Ovary (tissue), 3 donors: ENCODE data around the gene DYRK3.

Experiments used
- POLR2A ChIP-seq: fragments of 450-650 bp; IDR thresholded peaks from one replicate; pipeline ENCODE4 v1.6.1; 2017; ENCODE audit warnings: antibody characterized with exemption, mild to moderate bottlenecking, moderate library complexity
- TF ChIP-seq, protein P1 (sequence below), 3 donors: fragments of 450-650 bp in 2 of 3; fragments of 200-600 bp in 1 of 3; IDR thresholded peaks; one replicate each; pipeline versions ENCODE4 v1.5.1 to v1.8.0; 2016 to 2022; ENCODE audit warnings: antibody characterized with exemption in 3 of 3, mild to moderate bottlenecking in 1 of 3
- donor health status: DM: no; HTN: no; CAD: no.

GRCh38 chr1:206672011-206672688 is 36.8 kb downstream of the DYRK3 start:
- TF ChIP-seq, protein P1, sequence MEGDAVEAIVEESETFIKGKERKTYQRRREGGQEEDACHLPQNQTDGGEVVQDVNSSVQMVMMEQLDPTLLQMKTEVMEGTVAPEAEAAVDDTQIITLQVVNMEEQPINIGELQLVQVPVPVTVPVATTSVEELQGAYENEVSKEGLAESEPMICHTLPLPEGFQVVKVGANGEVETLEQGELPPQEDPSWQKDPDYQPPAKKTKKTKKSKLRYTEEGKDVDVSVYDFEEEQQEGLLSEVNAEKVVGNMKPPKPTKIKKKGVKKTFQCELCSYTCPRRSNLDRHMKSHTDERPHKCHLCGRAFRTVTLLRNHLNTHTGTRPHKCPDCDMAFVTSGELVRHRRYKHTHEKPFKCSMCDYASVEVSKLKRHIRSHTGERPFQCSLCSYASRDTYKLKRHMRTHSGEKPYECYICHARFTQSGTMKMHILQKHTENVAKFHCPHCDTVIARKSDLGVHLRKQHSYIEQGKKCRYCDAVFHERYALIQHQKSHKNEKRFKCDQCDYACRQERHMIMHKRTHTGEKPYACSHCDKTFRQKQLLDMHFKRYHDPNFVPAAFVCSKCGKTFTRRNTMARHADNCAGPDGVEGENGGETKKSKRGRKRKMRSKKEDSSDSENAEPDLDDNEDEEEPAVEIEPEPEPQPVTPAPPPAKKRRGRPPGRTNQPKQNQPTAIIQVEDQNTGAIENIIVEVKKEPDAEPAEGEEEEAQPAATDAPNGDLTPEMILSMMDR (IDR thresholded peaks at IDR 0.05) = no peak
- TF ChIP-seq POLR2A = no peak
